ENCODE data around the gene LIMS1. TPM values are rescaled to one million over a fixed set of nuclear protein-coding genes. Genes with fewer than 3 reads are reported as not detected.

Gene LIMS1
- polyA plus RNA-seq, 1 donor (not counting 4 experiments of a cell fraction or from before 2014, with no cell fraction given): 62.5 TPM

- H3K9me1 ChIP-seq (ENCODE audit: control insufficient read depth, extremely low read depth, insufficient read depth, low read length): no peaks in the 10 kb centered on the region
- TF ChIP-seq, protein P1, sequence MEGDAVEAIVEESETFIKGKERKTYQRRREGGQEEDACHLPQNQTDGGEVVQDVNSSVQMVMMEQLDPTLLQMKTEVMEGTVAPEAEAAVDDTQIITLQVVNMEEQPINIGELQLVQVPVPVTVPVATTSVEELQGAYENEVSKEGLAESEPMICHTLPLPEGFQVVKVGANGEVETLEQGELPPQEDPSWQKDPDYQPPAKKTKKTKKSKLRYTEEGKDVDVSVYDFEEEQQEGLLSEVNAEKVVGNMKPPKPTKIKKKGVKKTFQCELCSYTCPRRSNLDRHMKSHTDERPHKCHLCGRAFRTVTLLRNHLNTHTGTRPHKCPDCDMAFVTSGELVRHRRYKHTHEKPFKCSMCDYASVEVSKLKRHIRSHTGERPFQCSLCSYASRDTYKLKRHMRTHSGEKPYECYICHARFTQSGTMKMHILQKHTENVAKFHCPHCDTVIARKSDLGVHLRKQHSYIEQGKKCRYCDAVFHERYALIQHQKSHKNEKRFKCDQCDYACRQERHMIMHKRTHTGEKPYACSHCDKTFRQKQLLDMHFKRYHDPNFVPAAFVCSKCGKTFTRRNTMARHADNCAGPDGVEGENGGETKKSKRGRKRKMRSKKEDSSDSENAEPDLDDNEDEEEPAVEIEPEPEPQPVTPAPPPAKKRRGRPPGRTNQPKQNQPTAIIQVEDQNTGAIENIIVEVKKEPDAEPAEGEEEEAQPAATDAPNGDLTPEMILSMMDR (optimal IDR thresholded peaks at IDR 0.05 in 1 of 3, IDR thresholded peaks at IDR 0.05 in 1 of 3, conservative IDR thresholded peaks at IDR 0.05 in 1 of 3; ENCODE audit: extremely low read depth in 1 of 3, insufficient read depth in 2 of 3, low read length in 3 of 3): no peak
- no peak for TF ChIP-seq EZH2 (IDR thresholded peaks at IDR 0.05; ENCODE audit: low read length)
- H3K4me1 ChIP-seq (ENCODE audit: control insufficient read depth, extremely low read depth, insufficient read depth, low read length): no peaks in the 10 kb centered on the region
- no peak overlapping the region for H3K27ac ChIP-seq (ENCODE audit: control insufficient read depth, insufficient read depth, low read length)
- no peak overlapping the region for H2AFZ ChIP-seq (ENCODE audit: control insufficient read depth, low read length)
- no peak overlapping the region for H3K4me2 ChIP-seq (ENCODE audit: control insufficient read depth, extremely low read depth, insufficient read depth, low read depth, low read length)
- FAIRE-seq (no peak), DNase-seq (ENCODE audit: low read depth, low spot score) (no peak)
- H3K9me3 ChIP-seq (ENCODE audit: control insufficient read depth, low read depth, low read length): no peaks in the 10 kb centered on the region
- H3K27me3 ChIP-seq (ENCODE audit: control insufficient read depth, extremely low read depth, insufficient read depth, low read length): no peaks in the 10 kb centered on the region
- no peak overlapping the region for H3K4me3 ChIP-seq (ENCODE audit: control insufficient read depth in 2 of 3, extremely low read depth in 1 of 3, insufficient read depth in 2 of 3, low read depth in 1 of 3, low read length in 3 of 3)
- peaks cover 70% of the 10 kb centered on the region for H3K79me2 ChIP-seq (ENCODE audit: control insufficient read depth, insufficient read depth, low read length)
- H3K36me3 ChIP-seq (ENCODE audit: control insufficient read depth in 2 of 2, extremely low read depth in 1 of 2, insufficient read depth in 2 of 2, low read length in 2 of 2): no peaks in the 10 kb centered on the region
- dilution Hi-C loops (cut with MboI; ENCODE audit: extremely low pct_ligation_motif_present, low sequenced_read_pairs): no loop called here
- H4K20me1 ChIP-seq (ENCODE audit: control insufficient read depth, extremely low read depth, insufficient read depth, low read length): no peaks in the 10 kb centered on the region
- H3K9ac ChIP-seq (ENCODE audit: control insufficient read depth, extremely low read depth, insufficient read depth, low read length): no peak overlapping the region
Observed at GRCh38 chr2:108565778-108566375, 31.6 kb downstream of the LIMS1 start.

- no peak for DNase-seq (ENCODE audit: low read depth, low spot score)
- H3K4me2 ChIP-seq (ENCODE audit: control insufficient read depth, extremely low read depth, insufficient read depth, low read depth, low read length): no peak overlapping the region
- dilution Hi-C loops (cut with MboI; ENCODE audit: extremely low pct_ligation_motif_present, low sequenced_read_pairs): no loop called here
- H3K36me3 ChIP-seq (ENCODE audit: control insufficient read depth in 2 of 2, extremely low read depth in 1 of 2, insufficient read depth in 2 of 2, low read length in 2 of 2): no peaks in the 10 kb centered on the region
- H3K9me1 ChIP-seq (ENCODE audit: control insufficient read depth, extremely low read depth, insufficient read depth, low read length): no peaks in the 10 kb centered on the region
- TF ChIP-seq EZH2 (IDR thresholded peaks at IDR 0.05; ENCODE audit: low read length): no peak
- TF ChIP-seq, protein P1 (optimal IDR thresholded peaks at IDR 0.05 in 1 of 3, IDR thresholded peaks at IDR 0.05 in 1 of 3, conservative IDR thresholded peaks at IDR 0.05 in 1 of 3; ENCODE audit: extremely low read depth in 1 of 3, insufficient read depth in 2 of 3, low read length in 3 of 3): no peak
- no peak overlapping the region for H2AFZ ChIP-seq (ENCODE audit: control insufficient read depth, low read length)
- no peaks in the 10 kb centered on the region for H3K9me3 ChIP-seq (ENCODE audit: control insufficient read depth, low read depth, low read length)
- no peak overlapping the region for H3K27ac ChIP-seq (ENCODE audit: control insufficient read depth, insufficient read depth, low read length)
- FAIRE-seq: no peak
- no peak overlapping the region for H3K4me3 ChIP-seq (ENCODE audit: control insufficient read depth in 2 of 3, extremely low read depth in 1 of 3, insufficient read depth in 2 of 3, low read depth in 1 of 3, low read length in 3 of 3)
- no peaks in the 10 kb centered on the region for H3K27me3 ChIP-seq (ENCODE audit: control insufficient read depth, extremely low read depth, insufficient read depth, low read length)
- H3K9ac ChIP-seq (ENCODE audit: control insufficient read depth, extremely low read depth, insufficient read depth, low read length): no peak overlapping the region
- peaks cover 77% of the 10 kb centered on the region for H3K79me2 ChIP-seq (ENCODE audit: control insufficient read depth, insufficient read depth, low read length)
- H4K20me1 ChIP-seq (ENCODE audit: control insufficient read depth, extremely low read depth, insufficient read depth, low read length): no peaks in the 10 kb centered on the region
- peaks cover 17% of the 10 kb centered on the region for H3K4me1 ChIP-seq (ENCODE audit: control insufficient read depth, extremely low read depth, insufficient read depth, low read length)
Observed at GRCh38 chr2:108570416-108570815, 36.1 kb downstream of the LIMS1 start.
